NCI-H446 (cell line): ENCODE measurements around the gene GBA2.
A peak's percentile ranks its signal among the peaks of the same experiment; 100 is the strongest.

Experiments
- DNase-seq, 2 experiments: peaks; one replicate each; lab custom pipeline; 2025; lab: John Stamatoyannopoulos, UW

GBA2 gene

DNA sequence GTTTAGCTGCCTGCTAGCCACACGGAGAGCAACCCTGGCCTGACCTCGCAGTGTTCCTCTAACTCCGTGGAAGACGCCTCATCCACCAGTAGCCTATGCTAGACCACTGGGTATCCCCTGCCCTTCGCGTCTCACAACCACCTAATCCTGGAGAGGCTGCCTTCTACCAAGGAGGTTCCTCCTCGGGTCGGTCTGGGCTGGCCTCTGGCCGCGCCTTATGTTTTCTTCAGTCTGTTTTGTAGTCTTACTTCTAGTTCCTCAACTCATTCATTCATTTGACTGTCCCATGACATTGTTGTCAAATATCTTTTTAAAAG is 57.7 kb downstream of the GBA2 start:
- no peak for DNase-seq

DNA sequence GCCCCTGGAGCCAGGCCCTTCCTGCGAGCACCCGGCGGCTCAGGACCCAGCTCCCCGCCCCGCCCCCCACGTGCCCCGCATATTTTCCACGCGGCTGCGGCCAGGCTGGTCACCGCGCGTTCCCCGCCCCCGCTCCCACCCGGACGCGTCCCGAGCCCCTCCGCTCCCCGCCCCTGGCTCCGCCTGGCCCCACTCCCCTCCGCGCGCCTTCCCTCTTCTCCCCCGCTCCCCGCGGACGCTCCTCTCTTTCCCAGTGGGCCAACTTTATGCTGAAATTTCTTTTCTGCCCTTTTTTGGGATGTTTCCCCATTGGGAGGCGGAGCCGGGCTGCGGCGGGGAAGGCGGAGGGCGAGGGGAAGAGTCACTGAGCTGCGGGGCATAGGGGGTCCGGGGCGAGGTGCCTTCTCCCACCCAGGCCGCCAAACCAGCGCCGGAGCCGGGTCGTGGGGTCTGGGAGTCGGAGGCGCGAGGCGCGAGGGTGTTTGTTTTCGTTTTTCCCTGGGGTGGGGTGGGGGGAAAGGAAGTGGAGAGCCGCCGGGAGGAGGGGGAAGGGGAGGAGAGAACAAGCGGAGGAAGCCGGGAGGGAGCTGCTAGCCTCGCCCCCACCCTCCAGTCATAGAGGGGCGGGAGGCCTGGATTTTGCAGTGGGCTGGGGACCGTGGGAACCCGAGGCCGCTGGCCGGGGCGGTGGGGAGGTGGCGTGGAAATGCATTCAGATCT is 58.3 kb downstream of the GBA2 start:
- peak in 1 of 2 experiments; percentile 40 for DNase-seq

- no peak for DNase-seq
Observed at GRCh38 chr9:35690294-35690613, 58.8 kb downstream of the GBA2 start.

DNA sequence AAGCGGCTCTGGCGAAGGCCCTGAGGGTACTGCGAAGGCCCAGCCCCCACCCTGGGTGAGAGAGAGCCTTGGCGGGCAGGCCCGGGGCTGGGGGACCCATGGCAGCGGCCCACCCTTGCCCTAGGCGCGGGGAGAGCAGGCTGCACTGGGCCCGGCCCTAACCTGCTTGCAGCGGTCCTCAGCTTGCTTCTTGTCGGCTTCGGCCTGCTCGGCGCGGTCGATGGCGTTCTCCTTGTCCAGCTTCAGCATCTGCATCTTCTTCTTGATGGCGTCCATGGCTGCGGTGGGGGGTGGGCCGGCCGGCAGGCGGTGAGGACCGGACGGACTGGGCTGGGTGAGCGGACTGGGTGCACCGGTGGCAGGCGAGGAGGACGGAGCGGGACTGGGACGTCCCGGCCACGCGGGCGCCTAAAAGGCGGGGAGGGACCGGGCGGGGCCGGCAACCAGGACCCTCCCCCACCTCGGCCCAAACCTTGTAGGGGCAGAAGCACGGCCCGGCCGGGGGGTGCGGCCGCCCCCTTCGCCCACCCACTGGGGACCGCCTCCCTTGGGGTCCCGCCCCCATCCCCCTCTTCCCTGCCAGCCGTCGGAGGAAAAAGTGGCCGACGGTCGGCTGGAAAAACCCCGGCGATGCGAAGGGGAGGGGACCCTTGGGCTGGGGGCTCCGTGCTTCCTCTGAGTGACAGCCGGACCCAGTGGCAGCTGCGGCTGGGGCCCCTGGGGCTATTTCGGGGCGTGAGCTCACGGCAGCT is 59.3 kb downstream of the GBA2 start, which contains the start of gene TPM2:
TPM2 (minus strand) TSS at position 384 of the 752 bp plus-strand sequence; CDS start at position 276, 108 bp downstream.
- no peak for DNase-seq

- no peak for DNase-seq
Observed at GRCh38 chr9:35688558-35689541, 60.2 kb downstream of the GBA2 start.

GRCh38 chr9:35687972-35688557 is 61.0 kb downstream of the GBA2 start:
- DNase-seq = no peak

- no peak for DNase-seq
Observed at GRCh38 chr9:35687306-35687705, 61.7 kb downstream of the GBA2 start.
